A549 (cell line): ENCODE data around the gene LZTFL1. TPM values are rescaled to one million over a fixed set of nuclear protein-coding genes. Genes with fewer than 3 reads are reported as not detected.

Experiments
- ATAC-seq, 2 experiments: fragments of 200-7000 bp in 1 of 2; fragments of >200 bp in 1 of 2; cut with Nextera tagmentation in 1 of 2; cut with Tn5 transposase in 1 of 2; 3 replicates each; pipeline versions ENCODE4 v1.8.0 to v1.9.1; 2018 to 2020; ENCODE audit warnings: mild to moderate bottlenecking in 1 of 2, moderate library complexity in 1 of 2
- CTCF ChIA-PET: fragments of 300-600 bp; sonication (Branson Sonifier 250); formaldehyde crosslinking; extraction: SDS; loops from one replicate; lab custom pipeline; 2021; ENCODE audit warnings: antibody characterized with exemption, inconsistent platforms; lab: Yijun Ruan, JAX
- POLR2A ChIA-PET: fragments of 350-600 bp; formaldehyde crosslinking; extraction: SDS; loops from one replicate; lab custom pipeline; 2021; ENCODE audit warnings: antibody characterized with exemption, inconsistent platforms; lab: Yijun Ruan, JAX
- DNase-seq, 2 experiments: peaks; one replicate each; pipeline versions ENCODE4 v3.0.0 to v3.0.0-alpha.2; 2011 to 2016; ENCODE audit warnings: low read depth in 1 of 2, low spot score in 1 of 2
- FAIRE-seq: peaks from 2 replicates; lab custom pipeline; 2011; peaks lifted over from hg19 to GRCh38; lab: Jason Lieb, UNC
- H3K27ac ChIP-seq, 2 experiments: fragments of >200 bp; sonication (Bioruptor Twin); formaldehyde crosslinking; 3 replicates each; pipeline ENCODE4 v1.5.1; 2016 to 2017
- H3K4me1 ChIP-seq: fragments of >200 bp; sonication (Bioruptor Twin); formaldehyde crosslinking; 3 replicates; pipeline ENCODE4 v1.6.1; 2016
- H3K4me2 ChIP-seq: fragments of >200 bp; sonication (Bioruptor Twin); formaldehyde crosslinking; 3 replicates; pipeline ENCODE4 v1.6.1; 2016
- H3K4me3 ChIP-seq: fragments of >200 bp; sonication (Bioruptor Twin); formaldehyde crosslinking; 3 replicates; pipeline ENCODE4 v1.5.1; 2016
- H3K9me3 ChIP-seq: fragments of >200 bp; sonication (Bioruptor Twin); formaldehyde crosslinking; 3 replicates; pipeline ENCODE4 v1.6.1; 2016
- BHLHE40 ChIP-seq: IDR thresholded peaks from 2 replicates; pipeline ENCODE4 v1.6.1; 2012; ENCODE audit warnings: low read depth, low read length, inconsistent platforms
- CBX8 ChIP-seq: fragments of 200-600 bp; sonication (generic); IDR thresholded peaks from 2 replicates; pipeline ENCODE4 v1.6.1; 2016
- CHD2 ChIP-seq: fragments of 150-350 bp; IDR thresholded peaks from 2 replicates; pipeline ENCODE4 v1.6.1; 2014; ENCODE audit warnings: low read length; ENCODE audit not compliant: partially characterized antibody
- EHF ChIP-seq: fragments of 250-450 bp; sonication (Bioruptor Pico); IDR thresholded peaks from 2 replicates; pipeline ENCODE4 v1.5.0; 2020; ENCODE audit warnings: mild to moderate bottlenecking
- EHMT2 ChIP-seq: fragments of 200-600 bp; sonication (generic); IDR thresholded peaks from 2 replicates; pipeline ENCODE4 v1.6.1; 2016; ENCODE audit warnings: antibody characterized with exemption, low read depth, mild to moderate bottlenecking, moderate library complexity
- EP300 ChIP-seq, 2 experiments: fragments of >200 bp; sonication (Bioruptor Twin); formaldehyde crosslinking; IDR thresholded peaks; 2 replicates in 1 of 2; 3 replicates in 1 of 2; pipeline ENCODE4 v1.6.1; 2016 to 2017
- FOSL2 ChIP-seq, 2 experiments: fragments of 450-650 bp in 1 of 2; fragments of >200 bp in 1 of 2; sonication (Bioruptor Twin) in 1 of 2; formaldehyde crosslinking; IDR thresholded peaks; 2 replicates each; pipeline versions ENCODE4 v1.5.0 to v1.6.1; 2016 to 2020; ENCODE audit warnings: mild to moderate bottlenecking in 1 of 2, moderate library complexity in 1 of 2
- HOXA7 ChIP-seq: fragments of 250-450 bp; sonication (Bioruptor Pico); IDR thresholded peaks from 2 replicates; pipeline ENCODE4 v1.5.0; 2020; ENCODE audit warnings: mild to moderate bottlenecking, moderate library complexity
- HOXB13 ChIP-seq: fragments of 250-450 bp; sonication (Bioruptor Pico); IDR thresholded peaks from 2 replicates; pipeline ENCODE4 v1.5.0; 2020; ENCODE audit warnings: low read depth, mild to moderate bottlenecking, moderate library complexity
- JUNB ChIP-seq: fragments of >200 bp; sonication (Bioruptor Twin); formaldehyde crosslinking; IDR thresholded peaks from 2 replicates; pipeline ENCODE4 v1.6.1; 2016
- KDM1A ChIP-seq: fragments of 200-600 bp; sonication (generic); IDR thresholded peaks from 2 replicates; pipeline ENCODE4 v1.6.1; 2016; ENCODE audit warnings: low read depth, mild to moderate bottlenecking
- MAFK ChIP-seq: fragments of 450-650 bp; IDR thresholded peaks from 2 replicates; pipeline ENCODE4 v1.6.1; 2014; ENCODE audit not compliant: partially characterized antibody
- MAZ ChIP-seq: fragments of 150-350 bp; IDR thresholded peaks from 2 replicates; pipeline ENCODE4 v1.6.1; 2014; ENCODE audit warnings: antibody characterized with exemption, low read depth, low read length, borderline replicate concordance
- MYC ChIP-seq: IDR thresholded peaks from 2 replicates; pipeline ENCODE4 v1.6.1; 2012; ENCODE audit warnings: mild to moderate bottlenecking, inconsistent platforms, low read length, improper control_type of control experiment, borderline replicate concordance
- NR3C1 ChIP-seq: fragments of >200 bp; sonication (Bioruptor Twin); formaldehyde crosslinking; IDR thresholded peaks from 3 replicates; pipeline ENCODE4 v1.6.1; 2017
- PHF8 ChIP-seq: fragments of 200-600 bp; sonication (generic); IDR thresholded peaks from 2 replicates; pipeline ENCODE4 v1.6.1; 2016; ENCODE audit warnings: low read depth, mild to moderate bottlenecking, antibody characterized with exemption, moderate library complexity, borderline replicate concordance
- POLR2A ChIP-seq: IDR thresholded peaks from 2 replicates; pipeline ENCODE4 v1.6.1; 2012; ENCODE audit warnings: mild to moderate bottlenecking, low read length
- RARB ChIP-seq: fragments of 250-450 bp; sonication (Bioruptor Pico); IDR thresholded peaks from 2 replicates; pipeline ENCODE4 v1.8.0; 2021; ENCODE audit warnings: mild to moderate bottlenecking, moderate library complexity
- RCOR1 ChIP-seq: fragments of 150-350 bp; IDR thresholded peaks from 2 replicates; pipeline ENCODE4 v1.6.1; 2014; ENCODE audit warnings: antibody characterized with exemption, low read length, low read depth
- SMC3 ChIP-seq: fragments of >200 bp; sonication (Bioruptor Twin); formaldehyde crosslinking; IDR thresholded peaks from 3 replicates; pipeline ENCODE4 v1.6.1; 2018; ENCODE audit warnings: inconsistent platforms
- TFCP2L1 ChIP-seq: fragments of 250-450 bp; sonication (Bioruptor Pico); IDR thresholded peaks from 2 replicates; pipeline ENCODE4 v1.5.0; 2021; ENCODE audit warnings: mild to moderate bottlenecking
- ZNF302 ChIP-seq: fragments of 250-450 bp; sonication (Bioruptor Pico); IDR thresholded peaks from 2 replicates; pipeline ENCODE4 v1.9.0; 2021; ENCODE audit warnings: inconsistent platforms, mild to moderate bottlenecking, moderate library complexity
- ZSCAN20 ChIP-seq: fragments of 250-450 bp; sonication (Bioruptor Pico); IDR thresholded peaks from 2 replicates; pipeline ENCODE4 v1.8.0; 2022; ENCODE audit warnings: mild to moderate bottlenecking, moderate library complexity
- WGBS: methylation state at CpG from one replicate; pipeline ENCODE4 v1.1.6; 2017; ENCODE audit errors: missing lambda C conversion rate; 5-methylcytosine and 5-hydroxymethylcytosine counted together
- polyA plus RNA-seq, 4 experiments: library from polyadenylated mRNA; depleted of rRNA in 3 of 4; stranded (reverse); fragments of >200 nt; fragmentation: RNase III in 1 of 4; extraction: RNeasy Plus Mini Kit Qiagen cat#74134 plus additional on column Dnase treatment in 1 of 4; gene quantifications; 2 replicates in 3 of 4; 3 replicates in 1 of 4; pipeline ENCODE4 v1.2.3, GENCODE V29; 2011 to 2017
- TF ChIP-seq, protein P1 (sequence below): fragments of 250-450 bp; sonication (Bioruptor Pico); IDR thresholded peaks from 2 replicates; pipeline ENCODE4 v1.5.0; 2021; ENCODE audit warnings: mild to moderate bottlenecking, moderate library complexity, borderline replicate concordance
- TF ChIP-seq, protein P2 (sequence below): IDR thresholded peaks from 2 replicates; pipeline ENCODE4 v1.6.1; 2012; ENCODE audit warnings: low read depth, borderline replicate concordance
- TF ChIP-seq, protein P3 (sequence below): fragments of 250-450 bp; sonication (Bioruptor Pico); IDR thresholded peaks from 2 replicates; pipeline ENCODE4 v1.5.0; 2020; ENCODE audit warnings: low read depth, mild to moderate bottlenecking, moderate library complexity

Gene LZTFL1
- polyA plus RNA-seq, 2 of the 4 experiments (the other 2 are of a cell fraction) = 10.8 to 25.0 TPM

DNA sequence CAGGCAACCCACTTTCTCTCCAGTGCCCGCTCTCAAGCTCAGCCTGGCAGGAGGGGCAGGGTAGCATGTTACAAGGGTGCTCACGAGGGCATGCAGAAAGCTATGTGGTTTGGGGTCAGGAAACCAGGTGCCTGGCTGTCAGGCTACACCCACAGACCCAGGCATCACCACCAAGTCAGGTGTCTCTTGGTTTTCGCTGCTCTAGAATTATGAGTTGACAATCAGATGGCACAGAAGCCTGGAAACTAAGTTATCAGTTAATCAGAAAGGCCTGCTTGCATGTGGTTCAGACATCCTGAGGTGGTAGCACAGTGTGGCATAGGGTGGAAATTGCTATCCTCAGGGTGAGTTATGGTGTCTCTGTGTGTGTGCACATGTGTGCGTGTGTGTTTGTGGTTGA, 28.2 kb upstream of the LZTFL1 start (continued):
- no peak for TF ChIP-seq CBX8
- TF ChIP-seq EHF (CRISPR knock-in tag) = no peak

DNA sequence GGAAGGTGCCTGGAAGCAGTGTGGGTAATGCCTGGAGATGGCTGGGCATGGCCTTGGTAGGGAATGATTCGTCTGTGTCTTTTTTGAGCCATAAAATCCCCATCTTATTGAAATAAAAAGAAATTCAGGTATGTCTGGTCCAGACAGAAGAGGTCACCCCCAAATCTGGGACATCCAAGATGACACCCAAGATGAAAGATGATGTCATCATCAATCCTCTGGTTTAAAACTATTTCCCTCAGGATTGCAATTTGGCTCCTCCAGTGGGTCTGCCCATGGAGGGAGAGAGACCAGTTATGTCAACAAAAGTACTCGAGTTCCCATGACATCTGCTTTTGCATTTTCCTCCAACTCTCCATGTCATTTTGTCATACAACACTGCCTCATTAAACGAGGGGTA, 27.7 kb upstream of the LZTFL1 start:
- 5% methylated on average over 3 of the region's 3 CpGs for WGBS
- H3K4me2 ChIP-seq = no peak overlapping the region
- FAIRE-seq = no peak
- POLR2A ChIA-PET = no interaction called here
- H3K27ac ChIP-seq = no peak overlapping the region
- no peaks in the 10 kb centered on the region for H3K9me3 ChIP-seq
- H3K4me1 ChIP-seq = no peaks in the 10 kb centered on the region
- TF ChIP-seq, protein P1, sequence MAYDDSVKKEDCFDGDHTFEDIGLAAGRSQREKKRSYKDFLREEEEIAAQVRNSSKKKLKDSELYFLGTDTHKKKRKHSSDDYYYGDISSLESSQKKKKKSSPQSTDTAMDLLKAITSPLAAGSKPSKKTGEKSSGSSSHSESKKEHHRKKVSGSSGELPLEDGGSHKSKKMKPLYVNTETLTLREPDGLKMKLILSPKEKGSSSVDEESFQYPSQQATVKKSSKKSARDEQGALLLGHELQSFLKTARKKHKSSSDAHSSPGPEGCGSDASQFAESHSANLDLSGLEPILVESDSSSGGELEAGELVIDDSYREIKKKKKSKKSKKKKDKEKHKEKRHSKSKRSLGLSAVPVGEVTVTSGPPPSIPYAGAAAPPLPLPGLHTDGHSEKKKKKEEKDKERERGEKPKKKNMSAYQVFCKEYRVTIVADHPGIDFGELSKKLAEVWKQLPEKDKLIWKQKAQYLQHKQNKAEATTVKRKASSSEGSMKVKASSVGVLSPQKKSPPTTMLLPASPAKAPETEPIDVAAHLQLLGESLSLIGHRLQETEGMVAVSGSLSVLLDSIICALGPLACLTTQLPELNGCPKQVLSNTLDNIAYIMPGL (CRISPR knock-in tag) = no peak
- no peak for TF ChIP-seq FOSL2 (IDR thresholded peaks at IDR 0.05)
- TF ChIP-seq FOSL2 (CRISPR knock-in tag; IDR thresholded peaks at IDR 0.05) = no peak
- TF ChIP-seq KDM1A = no peak
- no peak for TF ChIP-seq POLR2A
- TF ChIP-seq HOXB13 (CRISPR knock-in tag) = no peak
- TF ChIP-seq ZSCAN20 (CRISPR knock-in tag) = no peak
- no peak for TF ChIP-seq PHF8
- no peak for TF ChIP-seq MAZ
- no peak for TF ChIP-seq JUNB
- TF ChIP-seq, protein P2, sequence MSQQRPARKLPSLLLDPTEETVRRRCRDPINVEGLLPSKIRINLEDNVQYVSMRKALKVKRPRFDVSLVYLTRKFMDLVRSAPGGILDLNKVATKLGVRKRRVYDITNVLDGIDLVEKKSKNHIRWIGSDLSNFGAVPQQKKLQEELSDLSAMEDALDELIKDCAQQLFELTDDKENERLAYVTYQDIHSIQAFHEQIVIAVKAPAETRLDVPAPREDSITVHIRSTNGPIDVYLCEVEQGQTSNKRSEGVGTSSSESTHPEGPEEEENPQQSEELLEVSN = no peak
- no peak for TF ChIP-seq ZNF302
- TF ChIP-seq, all 56 proteins: peak for 0
- ATAC-seq (no peak), DNase-seq (no peak)
- CTCF ChIA-PET = no interaction called here
- no peak overlapping the region for H3K4me3 ChIP-seq

DNA sequence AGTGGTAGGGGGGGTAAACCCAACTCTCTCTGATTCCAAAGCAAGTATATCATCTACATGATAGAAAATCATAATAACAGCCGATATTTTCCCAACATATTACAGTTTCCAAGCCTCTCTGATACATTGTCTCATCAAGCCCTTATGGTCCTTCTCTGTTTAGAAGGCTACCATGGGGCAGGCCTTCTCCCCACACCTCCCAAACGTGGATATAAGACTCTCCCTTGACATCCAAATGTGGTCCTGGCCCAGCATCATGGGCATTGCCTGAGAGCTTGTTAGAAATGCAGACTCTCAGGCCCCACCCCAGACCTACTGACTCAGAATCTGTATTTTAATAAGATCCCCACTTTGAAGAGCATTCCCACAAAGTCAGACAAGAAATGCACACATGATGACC, 26.7 kb upstream of the LZTFL1 start:
- FAIRE-seq (no peak), ATAC-seq (no peak), DNase-seq (no peak)
- H3K4me3 ChIP-seq = no peak overlapping the region
- TF ChIP-seq EP300 (IDR thresholded peaks at IDR 0.05) (no peak), NR3C1 (no peak), HOXA7 (no peak), MAFK (no peak), RARB (CRISPR knock-in tag) (no peak), MAZ (no peak), EHMT2 (no peak), MYC (no peak), CHD2 (no peak), KDM1A (no peak), BHLHE40 (no peak), SMC3 (no peak), RCOR1 (no peak), TFCP2L1 (CRISPR knock-in tag) (no peak)
- TF ChIP-seq, protein P3, sequence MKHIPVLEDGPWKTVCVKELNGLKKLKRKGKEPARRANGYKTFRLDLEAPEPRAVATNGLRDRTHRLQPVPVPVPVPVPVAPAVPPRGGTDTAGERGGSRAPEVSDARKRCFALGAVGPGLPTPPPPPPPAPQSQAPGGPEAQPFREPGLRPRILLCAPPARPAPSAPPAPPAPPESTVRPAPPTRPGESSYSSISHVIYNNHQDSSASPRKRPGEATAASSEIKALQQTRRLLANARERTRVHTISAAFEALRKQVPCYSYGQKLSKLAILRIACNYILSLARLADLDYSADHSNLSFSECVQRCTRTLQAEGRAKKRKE = no peak
- WGBS = 15% methylated on average over 2 of the region's 2 CpGs
- H3K4me1 ChIP-seq = no peaks in the 10 kb centered on the region
- H3K4me2 ChIP-seq = no peak overlapping the region
- POLR2A ChIA-PET = no interaction called here
- CTCF ChIA-PET = no interaction called here
- no peak overlapping the region for H3K27ac ChIP-seq
- peaks cover 2% of the 10 kb centered on the region; the same call in 1 of the 3 replicates for H3K9me3 ChIP-seq
